ENCODE data around the gene ARHGAP26. TPM values are rescaled to one million over a fixed set of nuclear protein-coding genes. Genes with fewer than 3 reads are reported as not detected.

The ARHGAP26 gene
- total and polyA plus RNA-seq, 2 of the 4 experiments (the other 2 are of a cell fraction): 0.54 to 0.56 TPM

- H3K18ac ChIP-seq (ENCODE audit: low read depth, low read length): no peak overlapping the region
- intact Hi-C loops (cut with micrococcal nuclease): no loop called here
- no peak for ATAC-seq (ENCODE audit: low read depth)
- H4K91ac ChIP-seq (ENCODE audit: insufficient read depth, low read depth, low read length): no peak overlapping the region
- CTCF ChIA-PET: no interaction called here
- no peak overlapping the region for H2BK15ac ChIP-seq (ENCODE audit: low read depth, low read length)
- H4K5ac ChIP-seq (ENCODE audit: low read depth, low read length): no peak overlapping the region
- POLR2A ChIA-PET (ENCODE audit: unreplicated experiment): no interaction called here
- H3K14ac ChIP-seq (replicated peaks; ENCODE audit: low read depth, low read length): no peak overlapping the region
- H2AFZ ChIP-seq (replicated peaks; ENCODE audit: low read length, poor library complexity): no peak overlapping the region
- H4K20me1 ChIP-seq (ENCODE audit: insufficient read depth, low read length): no peaks in the 10 kb centered on the region
- no peaks in the 10 kb centered on the region for H3K79me1 ChIP-seq (ENCODE audit: low read depth in 1 of 2, low read length in 2 of 2)
- H2BK5ac ChIP-seq (ENCODE audit: low read depth, low read length, poor library complexity, severe bottlenecking): no peak overlapping the region
- H3K4me1 ChIP-seq (ENCODE audit: control insufficient read depth, insufficient read depth, low read length): no peaks in the 10 kb centered on the region
- in situ Hi-C loops (cut with MboI; ENCODE audit: low sequenced_read_pairs): no loop called here
- no peak overlapping the region for H3K4me2 ChIP-seq (ENCODE audit: low read depth, low read length)
- no peak overlapping the region for H2AK9ac ChIP-seq (replicated peaks; ENCODE audit: low read depth, low read length, poor library complexity)
- H3K23ac ChIP-seq (ENCODE audit: low read depth, low read length): no peak overlapping the region
- no peak overlapping the region for H2BK20ac ChIP-seq (ENCODE audit: low read depth, low read length)
- WGBS, 2 experiments (ENCODE audit: extremely low coverage in 2 of 2, insufficient read length in 1 of 2): 60% methylated on average over 1 of the region's 9 CpGs; no CpG with 5 or more reads in 1 of the 2 experiments
- H3K9ac ChIP-seq (ENCODE audit: low read depth, low read length): no peak overlapping the region
- no peaks in the 10 kb centered on the region for H3K27me3 ChIP-seq (ENCODE audit: control insufficient read depth, insufficient read depth, low read length)
- H3K27ac ChIP-seq (ENCODE audit: insufficient read depth, low read length): no peak overlapping the region
- H3K9me1 ChIP-seq (ENCODE audit: insufficient read depth, low read length): no peaks in the 10 kb centered on the region
- H4K8ac ChIP-seq (ENCODE audit: low read depth in 2 of 2, low read length in 2 of 2): no peak overlapping the region
- H2AK5ac ChIP-seq (ENCODE audit: low read depth, low read length): no peak overlapping the region
- no peak overlapping the region for H3K4me3 ChIP-seq (ENCODE audit: insufficient read depth, low read depth, low read length)
- no TSS peak for BruUV-seq (replicated peaks)
- TF ChIP-seq NFE2L2 (IDR thresholded peaks at IDR 0.05; ENCODE audit: low read depth, low read length): no peak
- TF ChIP-seq MAZ (IDR thresholded peaks at IDR 0.05; ENCODE audit: borderline replicate concordance, low read depth, low read length): no peak
- no peak for TF ChIP-seq MAFK (IDR thresholded peaks at IDR 0.05; ENCODE audit: low read depth, low read length)
- no peak for TF ChIP-seq FOS (IDR thresholded peaks at IDR 0.05; ENCODE audit: low read depth, low read length)
- TF ChIP-seq, protein P1, sequence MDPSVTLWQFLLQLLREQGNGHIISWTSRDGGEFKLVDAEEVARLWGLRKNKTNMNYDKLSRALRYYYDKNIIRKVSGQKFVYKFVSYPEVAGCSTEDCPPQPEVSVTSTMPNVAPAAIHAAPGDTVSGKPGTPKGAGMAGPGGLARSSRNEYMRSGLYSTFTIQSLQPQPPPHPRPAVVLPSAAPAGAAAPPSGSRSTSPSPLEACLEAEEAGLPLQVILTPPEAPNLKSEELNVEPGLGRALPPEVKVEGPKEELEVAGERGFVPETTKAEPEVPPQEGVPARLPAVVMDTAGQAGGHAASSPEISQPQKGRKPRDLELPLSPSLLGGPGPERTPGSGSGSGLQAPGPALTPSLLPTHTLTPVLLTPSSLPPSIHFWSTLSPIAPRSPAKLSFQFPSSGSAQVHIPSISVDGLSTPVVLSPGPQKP (IDR thresholded peaks at IDR 0.05; ENCODE audit: borderline replicate concordance, low read depth, low read length): no peak
- no peak for TF ChIP-seq RCOR1 (IDR thresholded peaks at IDR 0.05; ENCODE audit: insufficient replicate concordance, low read length)
- no peak for TF ChIP-seq CHD1 (IDR thresholded peaks at IDR 0.05; ENCODE audit: low read depth, low read length)
- TF ChIP-seq RFX5 (IDR thresholded peaks at IDR 0.05; ENCODE audit: low read depth, low read length): no peak
- no peak for TF ChIP-seq CEBPB (IDR thresholded peaks at IDR 0.05; ENCODE audit: low read depth, low read length)
- dilution Hi-C loops (cut with HindIII; ENCODE audit: low sequenced_read_pairs, unreplicated experiment): no loop called here
- no peak overlapping the region for H2BK120ac ChIP-seq (ENCODE audit: low read depth, low read length)
- no peaks in the 10 kb centered on the region for H3K9me3 ChIP-seq (ENCODE audit: control insufficient read depth, insufficient read depth, low read length)
- H3K56ac ChIP-seq (ENCODE audit: extremely low read depth, insufficient read depth, low read length): no peak overlapping the region
- no peak overlapping the region for H3K4ac ChIP-seq (ENCODE audit: low read depth, low read length)
- DNase-seq: no peak
- no peaks in the 10 kb centered on the region for H3K36me3 ChIP-seq (ENCODE audit: control insufficient read depth, insufficient read depth, low read length)
Observed at GRCh38 chr5:142931896-142932686, 161.9 kb downstream of the ARHGAP26 start.
